K562 (cell line): Measurements from ENCODE around the gene R3HDM2. TPM values are rescaled to one million over a fixed set of nuclear protein-coding genes. Genes with fewer than 3 reads are reported as not detected.

Source experiments
- ATAC-seq: fragments of 200-7000 bp; cut with Tn5 transposase; 3 replicates; pipeline ENCODE4 v1.9.1; 2020; ENCODE audit warnings: moderate library complexity
- BruUV-seq: library from RNA; stranded (reverse); fragments of 400-500 nt; replicated peaks from 2 replicates; lab custom pipeline; 2021; lab: Mats Ljungman, UMichigan
- CTCF ChIA-PET: fragments of 300-600 bp; formaldehyde crosslinking; extraction: SDS; loops from one replicate; lab custom pipeline; 2021; ENCODE audit warnings: low intra/inter-chr PET ratio; lab: Yijun Ruan, JAX
- POLR2A ChIA-PET: fragments of 300-600, 350-650 bp; sonication (Branson Sonifier 250); formaldehyde crosslinking; extraction: SDS; loops from one replicate; lab custom pipeline; 2021; ENCODE audit warnings: antibody characterized with exemption, inconsistent platforms; lab: Yijun Ruan, JAX
- DNase-seq, 4 experiments: peaks; one replicate each; pipeline versions ENCODE4 v3.0.0 to v3.0.0-alpha.2; 2011 to 2018; ENCODE audit warnings: low spot score in 3 of 4, mixed read lengths in 3 of 4; ENCODE audit errors: extremely low read depth in 1 of 4
- FAIRE-seq: peaks from 2 replicates; lab custom pipeline; 2011; peaks lifted over from hg19 to GRCh38; lab: Jason Lieb, UNC
- H2AFZ ChIP-seq: 2 replicates; pipeline ENCODE4 v1.6.0; 2011; ENCODE audit warnings: low read depth, low read length, control low read depth, inconsistent platforms
- H3K27ac ChIP-seq: fragments of 200-600 bp; 3 replicates; pipeline ENCODE4 v1.8.0; 2011; ENCODE audit warnings: low read depth, mild to moderate bottlenecking, control low read depth, inconsistent platforms, low read length, moderate library complexity, mixed read lengths; ENCODE audit errors: extremely low read depth
- H3K27me3 ChIP-seq, 2 experiments: fragments of 300-600 bp in 1 of 2; 2 replicates in 1 of 2; 3 replicates in 1 of 2; pipeline versions ENCODE4 v1.6.0 to v1.8.0; 2011; ENCODE audit warnings: inconsistent platforms in 2 of 2, low read length in 2 of 2, mild to moderate bottlenecking in 1 of 2, mixed read lengths in 1 of 2, moderate library complexity in 1 of 2; ENCODE audit not compliant: control insufficient read depth in 2 of 2, insufficient read depth in 2 of 2
- H3K36me3 ChIP-seq: fragments of 300-600 bp; 3 replicates; pipeline ENCODE4 v1.8.0; 2011; ENCODE audit warnings: mild to moderate bottlenecking, low read length, inconsistent platforms; ENCODE audit not compliant: control insufficient read depth, insufficient read depth
- H3K4me1 ChIP-seq, 2 experiments: fragments of 200-600 bp in 1 of 2; replicated peaks in 1 of 2; 2 replicates in 1 of 2; 3 replicates in 1 of 2; pipeline versions ENCODE4 v1.5.1 to v1.8.0; 2011; ENCODE audit warnings: inconsistent platforms in 2 of 2, low read length in 2 of 2, mild to moderate bottlenecking in 1 of 2, mixed read lengths in 1 of 2, moderate library complexity in 1 of 2; ENCODE audit not compliant: control insufficient read depth in 2 of 2, insufficient read depth in 2 of 2
- H3K4me2 ChIP-seq: 2 replicates; pipeline ENCODE4 v1.6.1; 2011; ENCODE audit warnings: low read length, control low read depth, inconsistent platforms, mixed read lengths; ENCODE audit not compliant: insufficient read depth
- H3K4me3 ChIP-seq: fragments of 200-600 bp; sonication (generic), shearing (Covaris generic); 2 replicates; pipeline ENCODE4 v1.5.1; 2016; ENCODE audit warnings: control low read depth, inconsistent platforms
- H3K79me2 ChIP-seq: fragments of 200-600 bp; 3 replicates; pipeline ENCODE4 v1.8.0; 2011; ENCODE audit warnings: low read length, inconsistent platforms; ENCODE audit not compliant: control insufficient read depth, insufficient read depth
- H3K9ac ChIP-seq, 2 experiments: 2 replicates each; pipeline versions ENCODE4 v1.6.0 to v1.6.1; 2011; ENCODE audit warnings: low read depth in 2 of 2, low read length in 2 of 2, control low read depth in 1 of 2, inconsistent platforms in 1 of 2, mild to moderate bottlenecking in 1 of 2, mixed read lengths in 1 of 2; ENCODE audit not compliant: insufficient read depth in 1 of 2
- H3K9me1 ChIP-seq: one replicate; pipeline ENCODE4 v1.6.0; 2011; ENCODE audit warnings: inconsistent platforms, mild to moderate bottlenecking, low read length, moderate library complexity; ENCODE audit not compliant: control insufficient read depth, insufficient read depth
- H3K9me3 ChIP-seq: replicated peaks from 2 replicates; pipeline ENCODE4 v1.5.1; 2011; ENCODE audit warnings: low read depth, low read length, inconsistent platforms; ENCODE audit not compliant: control insufficient read depth, insufficient read depth
- H4K20me1 ChIP-seq: replicated peaks from 2 replicates; pipeline ENCODE4 v1.6.1; 2011; ENCODE audit warnings: low read length, inconsistent platforms, mixed read lengths; ENCODE audit not compliant: control insufficient read depth, insufficient read depth
- CBFB ChIP-seq: sonication (generic); formaldehyde crosslinking; IDR thresholded peaks from 2 replicates; pipeline ENCODE4 v1.4.0; 2020; ENCODE audit warnings: mild to moderate bottlenecking, missing genetic modification reagents
- CHD2 ChIP-seq: IDR thresholded peaks from 2 replicates; pipeline ENCODE4 v1.6.1; 2011; ENCODE audit warnings: low read depth, low read length
- DDX20 ChIP-seq: fragments of 450-650 bp; IDR thresholded peaks from 2 replicates; pipeline ENCODE4 v1.6.1; 2016; ENCODE audit warnings: missing genetic modification characterization, low read depth, mild to moderate bottlenecking, missing compliant biosample characterization, moderate library complexity
- HMG20B ChIP-seq: fragments of 250-450 bp; sonication (Bioruptor Pico); IDR thresholded peaks from 2 replicates; pipeline ENCODE4 v1.5.0; 2021; ENCODE audit warnings: mild to moderate bottlenecking
- KDM5B ChIP-seq: fragments of 200-600 bp; sonication (generic); IDR thresholded peaks from 2 replicates; pipeline ENCODE4 v1.6.1; 2012; ENCODE audit warnings: low read depth, mild to moderate bottlenecking, moderate library complexity, low read length, control low read depth, inconsistent platforms; ENCODE audit not compliant: insufficient replicate concordance
- ZNF707 ChIP-seq: fragments of 250-450 bp; sonication (Bioruptor Pico); conservative IDR thresholded peaks from 2 replicates; pipeline ENCODE4 v1.8.0; 2022; ENCODE audit warnings: inconsistent platforms, mild to moderate bottlenecking, moderate library complexity
- ZNF764 ChIP-seq: fragments of 250-450 bp; sonication (Bioruptor Pico); IDR thresholded peaks from 2 replicates; pipeline ENCODE4 v1.4.0; 2020; ENCODE audit warnings: low read depth, mild to moderate bottlenecking, moderate library complexity
- WGBS: fragments of 100-300 bp; shearing (Covaris generic); methylation state at CpG from one replicate; pipeline ENCODE4 v1.1.6; 2016; ENCODE audit warnings: low coverage, mixed read lengths; ENCODE audit not compliant: insufficient coverage; ENCODE audit errors: missing lambda C conversion rate; 5-methylcytosine and 5-hydroxymethylcytosine counted together
- in situ Hi-C: fragments of 300-500 bp; cut with MboI; formaldehyde crosslinking; loops from 4 replicates; pipeline ENCODE4 v1.15.0; 2018; ENCODE audit warnings: inconsistent platforms, mixed read lengths
- intact Hi-C: fragments of 100-400 bp; cut with micrococcal nuclease; formaldehyde crosslinking; loops from 2 replicates; pipeline ENCODE4 v1.14.2; 2022
- polyA plus RNA-seq, 8 experiments: library from polyadenylated mRNA; depleted of rRNA in 4 of 8; stranded (reverse) in 5 of 8; unstranded in 3 of 8; fragments of >200 nt; fragmentation: Nextera tagmentation in 2 of 8; fragmentation: Illumina TruSeq in 1 of 8; extraction: Ambion mirVana in 2 of 8; extraction: Trizol in 1 of 8; gene quantifications; 2 replicates each; pipeline versions ENCODE4 v1.2.1 to v1.2.3, GENCODE V29; 2011 to 2014; ENCODE audit warnings: inconsistent platforms in 1 of 8, missing spikeins in 1 of 8
- total RNA-seq, 7 experiments: library from RNA; depleted of rRNA in 6 of 7; stranded (reverse); fragments of >200 nt in 6 of 7; fragmentation: Illumina TruSeq in 2 of 7; extraction: Trizol in 2 of 7; gene quantifications; 2 replicates each; pipeline versions ENCODE4 v1.2.1 to v1.2.3, GENCODE V29; 2011 to 2021; ENCODE audit warnings: low replicate concordance in 1 of 7
- TF ChIP-seq, protein P1 (sequence below), 2 experiments: fragments of 450-650 bp in 1 of 2; sonication (generic) in 1 of 2; formaldehyde crosslinking; conservative IDR thresholded peaks; 2 replicates each; pipeline versions ENCODE4 v1.4.0 to v1.8.1; 2020 to 2022; ENCODE audit warnings: mild to moderate bottlenecking in 1 of 2, missing genetic modification reagents in 1 of 2
- TF ChIP-seq, protein P2 (sequence below): fragments of 250-450 bp; sonication (Bioruptor Pico); IDR thresholded peaks from 2 replicates; pipeline ENCODE4 v1.5.0; 2020; ENCODE audit warnings: mild to moderate bottlenecking
- TF ChIP-seq, protein P3 (sequence below): fragments of 150-350 bp; conservative IDR thresholded peaks from 2 replicates; pipeline ENCODE4 v1.6.1; 2014; ENCODE audit warnings: low read length

The R3HDM2 gene
- total and polyA plus RNA-seq, 9 of the 15 experiments (the other 6 are each of a cell fraction or from before 2014, with no cell fraction given) = 3.3 to 18.8 (median 9.0) TPM

DNA sequence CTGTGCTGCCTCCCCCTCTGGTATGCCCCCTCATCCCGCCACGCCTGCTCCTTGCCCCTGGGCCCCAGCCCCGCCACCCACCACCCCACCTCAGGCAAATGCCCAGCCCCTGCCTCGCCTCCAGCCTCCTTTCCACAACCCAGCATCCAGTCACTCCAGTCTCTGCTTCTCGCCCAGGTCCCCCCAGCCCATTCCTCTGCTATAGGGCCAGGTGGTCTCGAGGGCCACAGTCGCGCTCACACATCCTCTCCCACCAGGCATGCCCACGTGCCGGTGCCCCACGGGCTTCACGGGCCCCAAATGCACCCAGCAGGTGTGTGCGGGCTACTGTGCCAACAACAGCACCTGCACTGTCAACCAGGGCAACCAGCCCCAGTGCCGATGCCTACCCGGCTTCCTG, 220.4 kb downstream of the R3HDM2 start:
- FAIRE-seq (no peak), DNase-seq (no peak), ATAC-seq (no peak)
- Histone ChIP-seq H3K9me3 (no peaks in the 10 kb centered on the region), H3K79me2 (no peaks in the 10 kb centered on the region), H4K20me1 (peaks cover 23% of the 10 kb centered on the region), H3K4me2 (no peak overlapping the region), H3K9me1 (peaks cover 2% of the 10 kb centered on the region), H3K4me1 (peaks cover 9 to 40% of the 10 kb centered on the region in 2 experiments; a peak in 4 of 5 replicates), H2AFZ (no peak overlapping the region), H3K27ac (no peak overlapping the region), H3K27me3 (peaks cover 19 to 70% of the 10 kb centered on the region in 2 experiments; a peak in 4 of 5 replicates), H3K4me3 (no peak overlapping the region), H3K9ac (peak overlapping the region in 1 of 2 experiments; percentile 28; a peak in 1 of 4 replicates), H3K36me3 (no peaks in the 10 kb centered on the region)
- ChIA-PET POLR2A (interaction anchor here (1.2 kb wide), 1 partner anchor 21 kb away, joined by 4 read pairs; no protein-coding TSS in a partner anchor), CTCF (interaction anchor here (4.7 to 7.2 kb wide), 2 partner anchors 27 to 33 kb away, joined by 80 to 186 read pairs; a partner anchor contains a TSS)
- 24% methylated on average over 11 of the region's 15 CpGs for WGBS
- no peak for TF ChIP-seq ZNF764
- TF ChIP-seq, protein P1, sequence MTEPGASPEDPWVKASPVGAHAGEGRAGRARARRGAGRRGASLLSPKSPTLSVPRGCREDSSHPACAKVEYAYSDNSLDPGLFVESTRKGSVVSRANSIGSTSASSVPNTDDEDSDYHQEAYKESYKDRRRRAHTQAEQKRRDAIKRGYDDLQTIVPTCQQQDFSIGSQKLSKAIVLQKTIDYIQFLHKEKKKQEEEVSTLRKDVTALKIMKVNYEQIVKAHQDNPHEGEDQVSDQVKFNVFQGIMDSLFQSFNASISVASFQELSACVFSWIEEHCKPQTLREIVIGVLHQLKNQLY (CRISPR knock-in tag; conservative IDR thresholded peaks at IDR 0.05) = no peak
- no peak for TF ChIP-seq KDM5B
- in situ Hi-C loops (no loop called here), intact Hi-C loops (no loop called here)
- BruUV-seq = no TSS peak

DNA sequence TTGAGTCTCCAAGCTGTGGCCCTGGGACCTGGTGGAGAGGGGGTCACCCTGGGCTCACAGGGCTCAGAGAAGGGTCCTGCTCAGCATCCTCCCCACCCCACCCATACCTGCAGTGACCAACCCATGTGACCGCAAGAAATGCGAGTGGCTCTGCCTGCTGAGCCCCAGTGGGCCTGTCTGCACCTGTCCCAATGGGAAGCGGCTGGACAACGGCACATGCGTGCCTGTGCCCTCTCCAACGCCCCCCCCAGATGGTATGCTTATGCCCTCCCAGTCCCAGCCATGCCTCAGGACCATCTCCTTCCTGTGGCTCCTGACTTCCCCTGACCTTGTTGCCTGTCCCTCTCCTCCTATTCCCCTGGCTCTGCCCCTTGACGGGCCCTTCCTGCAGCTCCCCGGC, 220.9 kb downstream of the R3HDM2 start:
- Histone ChIP-seq H3K79me2 (no peaks in the 10 kb centered on the region), H2AFZ (no peak overlapping the region), H3K36me3 (no peaks in the 10 kb centered on the region), H4K20me1 (peaks cover 22% of the 10 kb centered on the region), H3K9me3 (no peaks in the 10 kb centered on the region), H3K4me3 (no peak overlapping the region), H3K27ac (no peak overlapping the region), H3K4me1 (peaks cover 9 to 45% of the 10 kb centered on the region in 2 experiments; a peak in 4 of 5 replicates), H3K27me3 (peaks cover 20 to 70% of the 10 kb centered on the region in 2 experiments; a peak in 4 of 5 replicates), H3K9ac (no peak overlapping the region), H3K9me1 (peaks cover 2% of the 10 kb centered on the region), H3K4me2 (no peak overlapping the region)
- FAIRE-seq (no peak), ATAC-seq (no peak), DNase-seq (no peak)
- POLR2A ChIA-PET = interaction anchor here (1.2 kb wide), 1 partner anchor 21 kb away, joined by 4 read pairs; no protein-coding TSS in a partner anchor
- WGBS = 5% methylated on average over 8 of the region's 8 CpGs
- BruUV-seq = no TSS peak
- CTCF ChIA-PET = interaction anchor here (0.6 to 7.2 kb wide), 2 partner anchors 28 to 423 kb away, joined by 3 to 186 read pairs; a partner anchor contains a TSS
- in situ Hi-C loops = loop anchor here (5.0 kb wide), 1 partner anchor 32 kb away; no protein-coding TSS in a partner anchor
- intact Hi-C loops = no loop called here
- no peak for TF ChIP-seq ZNF707
- TF ChIP-seq DDX20 = no peak
- no peak for TF ChIP-seq CBFB (CRISPR knock-in tag)
- no peak for TF ChIP-seq HMG20B
- no peak for TF ChIP-seq CHD2
- TF ChIP-seq, protein P2, sequence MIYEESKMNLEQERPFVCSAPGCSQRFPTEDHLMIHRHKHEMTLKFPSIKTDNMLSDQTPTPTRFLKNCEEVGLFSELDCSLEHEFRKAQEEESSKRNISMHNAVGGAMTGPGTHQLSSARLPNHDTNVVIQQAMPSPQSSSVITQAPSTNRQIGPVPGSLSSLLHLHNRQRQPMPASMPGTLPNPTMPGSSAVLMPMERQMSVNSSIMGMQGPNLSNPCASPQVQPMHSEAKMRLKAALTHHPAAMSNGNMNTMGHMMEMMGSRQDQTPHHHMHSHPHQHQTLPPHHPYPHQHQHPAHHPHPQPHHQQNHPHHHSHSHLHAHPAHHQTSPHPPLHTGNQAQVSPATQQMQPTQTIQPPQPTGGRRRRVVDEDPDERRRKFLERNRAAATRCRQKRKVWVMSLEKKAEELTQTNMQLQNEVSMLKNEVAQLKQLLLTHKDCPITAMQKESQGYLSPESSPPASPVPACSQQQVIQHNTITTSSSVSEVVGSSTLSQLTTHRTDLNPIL (CRISPR knock-in tag) = no peak
- TF ChIP-seq, protein P3, sequence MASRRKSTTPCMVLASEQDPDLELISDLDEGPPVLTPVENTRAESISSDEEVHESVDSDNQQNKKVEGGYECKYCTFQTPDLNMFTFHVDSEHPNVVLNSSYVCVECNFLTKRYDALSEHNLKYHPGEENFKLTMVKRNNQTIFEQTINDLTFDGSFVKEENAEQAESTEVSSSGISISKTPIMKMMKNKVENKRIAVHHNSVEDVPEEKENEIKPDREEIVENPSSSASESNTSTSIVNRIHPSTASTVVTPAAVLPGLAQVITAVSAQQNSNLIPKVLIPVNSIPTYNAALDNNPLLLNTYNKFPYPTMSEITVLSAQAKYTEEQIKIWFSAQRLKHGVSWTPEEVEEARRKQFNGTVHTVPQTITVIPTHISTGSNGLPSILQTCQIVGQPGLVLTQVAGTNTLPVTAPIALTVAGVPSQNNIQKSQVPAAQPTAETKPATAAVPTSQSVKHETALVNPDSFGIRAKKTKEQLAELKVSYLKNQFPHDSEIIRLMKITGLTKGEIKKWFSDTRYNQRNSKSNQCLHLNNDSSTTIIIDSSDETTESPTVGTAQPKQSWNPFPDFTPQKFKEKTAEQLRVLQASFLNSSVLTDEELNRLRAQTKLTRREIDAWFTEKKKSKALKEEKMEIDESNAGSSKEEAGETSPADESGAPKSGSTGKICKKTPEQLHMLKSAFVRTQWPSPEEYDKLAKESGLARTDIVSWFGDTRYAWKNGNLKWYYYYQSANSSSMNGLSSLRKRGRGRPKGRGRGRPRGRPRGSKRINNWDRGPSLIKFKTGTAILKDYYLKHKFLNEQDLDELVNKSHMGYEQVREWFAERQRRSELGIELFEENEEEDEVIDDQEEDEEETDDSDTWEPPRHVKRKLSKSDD = no peak
